NCI-H524 treated with DMSO at 0.1 percent for 48 hours (cell line): ENCODE results near the gene AGAP3.
"Not testable (repeated sequence)": the region's sequence is repeated elsewhere in the genome, so short reads cannot be mapped to it uniquely, and the experiment has no call there.

Experiments
- DNase-seq: peaks from one replicate; lab custom pipeline; 2025; lab: John Stamatoyannopoulos, UW

AGAP3 gene

GRCh38 chr7:151085691-151086620, at the start of gene AGAP3:
Gene AGAP3 (plus strand): TSS chr7:151086475. CDS start chr7:151086742, 267 bp downstream.
- peak; percentile 75 for DNase-seq

- no peak for DNase-seq
These were observed 47.1 kb upstream of the AGAP3 start for GRCh38 chr7:151038951-151039849.

GRCh38 chr7:151039850-151040548, 46.3 kb upstream of the AGAP3 start:
- no peak for DNase-seq

- DNase-seq: no peak
These were observed 45.5 kb upstream of the AGAP3 start for GRCh38 chr7:151040616-151041375.

GRCh38 chr7:151043449-151043848, 42.8 kb upstream of the AGAP3 start:
- DNase-seq: not testable (repeated sequence)

GRCh38 chr7:151043959-151044358, 42.3 kb upstream of the AGAP3 start:
- no peak for DNase-seq

GRCh38 chr7:151045262-151045661, 41.0 kb upstream of the AGAP3 start:
- DNase-seq: no peak

- no peak for DNase-seq
These were observed 40.3 kb upstream of the AGAP3 start for GRCh38 chr7:151045967-151046366.

- DNase-seq: no peak
These were observed 39.4 kb upstream of the AGAP3 start for GRCh38 chr7:151046603-151047573.

GRCh38 chr7:151047976-151048815, 38.1 kb upstream of the AGAP3 start, which contains the start of gene ASIC3:
Gene ASIC3 (plus strand): TSS chr7:151048531. CDS start chr7:151048886, 355 bp downstream.
- no peak for DNase-seq

GRCh38 chr7:151048911-151049463, 37.3 kb upstream of the AGAP3 start:
- DNase-seq: no peak

GRCh38 chr7:151051108-151051507, 35.2 kb upstream of the AGAP3 start:
- no peak for DNase-seq

- no peak for DNase-seq
These were observed 33.2 kb upstream of the AGAP3 start for GRCh38 chr7:151053096-151053495.

- DNase-seq: no peak
These were observed 32.5 kb upstream of the AGAP3 start for GRCh38 chr7:151053751-151054150.

GRCh38 chr7:151056283-151056665, 30.0 kb upstream of the AGAP3 start:
- DNase-seq: no peak

- no peak for DNase-seq
These were observed 29.4 kb upstream of the AGAP3 start for GRCh38 chr7:151056666-151057505.

GRCh38 chr7:151057506-151057988, 28.7 kb upstream of the AGAP3 start, which contains the start of gene CDK5:
Gene CDK5 (minus strand): TSS chr7:151057897. CDS start chr7:151057848, 49 bp downstream.
- no peak for DNase-seq
